ENCODE data around the gene PARD3.

DNA sequence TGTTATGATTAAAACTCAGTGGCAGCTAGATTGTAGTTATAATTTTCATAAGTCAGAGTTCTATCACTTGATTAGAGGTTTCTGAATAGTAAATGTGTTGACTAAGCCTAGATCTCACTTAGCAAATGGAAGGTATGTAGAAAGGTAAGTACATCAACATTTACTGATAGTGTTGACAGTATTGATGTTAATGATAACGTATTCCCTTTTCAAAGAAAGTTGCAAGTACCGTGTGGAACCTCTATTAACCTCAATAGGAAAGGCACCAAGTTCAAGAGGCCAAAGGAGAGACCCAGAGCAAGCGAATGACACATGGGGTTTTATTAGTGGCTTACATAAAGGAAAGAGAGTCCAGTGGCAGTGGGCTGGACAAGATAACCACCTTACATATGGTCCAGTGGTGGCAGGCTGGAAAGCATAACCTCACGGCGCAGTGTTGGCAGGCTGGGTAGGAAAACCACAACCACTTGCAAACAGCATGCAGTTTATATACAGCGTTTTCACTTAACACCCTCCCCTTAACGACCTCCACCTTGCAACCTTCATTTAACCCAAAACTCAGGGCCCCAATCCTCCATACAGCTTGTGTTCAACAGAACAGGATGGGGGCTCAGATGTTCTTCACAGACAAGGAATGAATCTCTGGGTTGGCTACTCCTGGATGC, 611.0 kb downstream of the PARD3 start:
- TF ChIP-seq, protein P1, sequence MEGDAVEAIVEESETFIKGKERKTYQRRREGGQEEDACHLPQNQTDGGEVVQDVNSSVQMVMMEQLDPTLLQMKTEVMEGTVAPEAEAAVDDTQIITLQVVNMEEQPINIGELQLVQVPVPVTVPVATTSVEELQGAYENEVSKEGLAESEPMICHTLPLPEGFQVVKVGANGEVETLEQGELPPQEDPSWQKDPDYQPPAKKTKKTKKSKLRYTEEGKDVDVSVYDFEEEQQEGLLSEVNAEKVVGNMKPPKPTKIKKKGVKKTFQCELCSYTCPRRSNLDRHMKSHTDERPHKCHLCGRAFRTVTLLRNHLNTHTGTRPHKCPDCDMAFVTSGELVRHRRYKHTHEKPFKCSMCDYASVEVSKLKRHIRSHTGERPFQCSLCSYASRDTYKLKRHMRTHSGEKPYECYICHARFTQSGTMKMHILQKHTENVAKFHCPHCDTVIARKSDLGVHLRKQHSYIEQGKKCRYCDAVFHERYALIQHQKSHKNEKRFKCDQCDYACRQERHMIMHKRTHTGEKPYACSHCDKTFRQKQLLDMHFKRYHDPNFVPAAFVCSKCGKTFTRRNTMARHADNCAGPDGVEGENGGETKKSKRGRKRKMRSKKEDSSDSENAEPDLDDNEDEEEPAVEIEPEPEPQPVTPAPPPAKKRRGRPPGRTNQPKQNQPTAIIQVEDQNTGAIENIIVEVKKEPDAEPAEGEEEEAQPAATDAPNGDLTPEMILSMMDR (IDR thresholded peaks at IDR 0.05; ENCODE audit: poor library complexity, severe bottlenecking) = no peak
- TF ChIP-seq EZH2 (IDR thresholded peaks at IDR 0.05; ENCODE audit: borderline replicate concordance, insufficient read depth, low read length, poor library complexity, severe bottlenecking) = no peak
- TF ChIP-seq MXI1 (conservative IDR thresholded peaks at IDR 0.05; ENCODE audit: poor library complexity, severe bottlenecking) = no peak
- TF ChIP-seq, protein P2, sequence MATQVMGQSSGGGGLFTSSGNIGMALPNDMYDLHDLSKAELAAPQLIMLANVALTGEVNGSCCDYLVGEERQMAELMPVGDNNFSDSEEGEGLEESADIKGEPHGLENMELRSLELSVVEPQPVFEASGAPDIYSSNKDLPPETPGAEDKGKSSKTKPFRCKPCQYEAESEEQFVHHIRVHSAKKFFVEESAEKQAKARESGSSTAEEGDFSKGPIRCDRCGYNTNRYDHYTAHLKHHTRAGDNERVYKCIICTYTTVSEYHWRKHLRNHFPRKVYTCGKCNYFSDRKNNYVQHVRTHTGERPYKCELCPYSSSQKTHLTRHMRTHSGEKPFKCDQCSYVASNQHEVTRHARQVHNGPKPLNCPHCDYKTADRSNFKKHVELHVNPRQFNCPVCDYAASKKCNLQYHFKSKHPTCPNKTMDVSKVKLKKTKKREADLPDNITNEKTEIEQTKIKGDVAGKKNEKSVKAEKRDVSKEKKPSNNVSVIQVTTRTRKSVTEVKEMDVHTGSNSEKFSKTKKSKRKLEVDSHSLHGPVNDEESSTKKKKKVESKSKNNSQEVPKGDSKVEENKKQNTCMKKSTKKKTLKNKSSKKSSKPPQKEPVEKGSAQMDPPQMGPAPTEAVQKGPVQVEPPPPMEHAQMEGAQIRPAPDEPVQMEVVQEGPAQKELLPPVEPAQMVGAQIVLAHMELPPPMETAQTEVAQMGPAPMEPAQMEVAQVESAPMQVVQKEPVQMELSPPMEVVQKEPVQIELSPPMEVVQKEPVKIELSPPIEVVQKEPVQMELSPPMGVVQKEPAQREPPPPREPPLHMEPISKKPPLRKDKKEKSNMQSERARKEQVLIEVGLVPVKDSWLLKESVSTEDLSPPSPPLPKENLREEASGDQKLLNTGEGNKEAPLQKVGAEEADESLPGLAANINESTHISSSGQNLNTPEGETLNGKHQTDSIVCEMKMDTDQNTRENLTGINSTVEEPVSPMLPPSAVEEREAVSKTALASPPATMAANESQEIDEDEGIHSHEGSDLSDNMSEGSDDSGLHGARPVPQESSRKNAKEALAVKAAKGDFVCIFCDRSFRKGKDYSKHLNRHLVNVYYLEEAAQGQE (IDR thresholded peaks at IDR 0.05; ENCODE audit: borderline replicate concordance) = no peak
- TF ChIP-seq RAD21 (conservative IDR thresholded peaks at IDR 0.05) = no peak
- TF ChIP-seq POLR2AphosphoS5 (IDR thresholded peaks at IDR 0.05) = no peak
- no peak for TF ChIP-seq EP300 (conservative IDR thresholded peaks at IDR 0.05; ENCODE audit: poor library complexity, severe bottlenecking)
